A673 (cell line): Measurements from ENCODE around the gene LRP1B.

Experiments
- EZH2 ChIP-seq: fragments of 200-600 bp; sonication (generic); IDR thresholded peaks from 2 replicates; pipeline ENCODE4 v1.6.1; 2017; ENCODE audit warnings: borderline replicate concordance, low read depth, mild to moderate bottlenecking, mixed read lengths, antibody characterized with exemption, low read length; ENCODE audit not compliant: poor library complexity, severe bottlenecking
- TF ChIP-seq, protein P1 (sequence below): fragments of 300-800, 200-600 bp; sonication (generic); conservative IDR thresholded peaks from 2 replicates; pipeline ENCODE4 v1.5.1; 2017; ENCODE audit warnings: low read depth, mild to moderate bottlenecking, antibody characterized with exemption, low read length, moderate library complexity, mixed read lengths

DNA sequence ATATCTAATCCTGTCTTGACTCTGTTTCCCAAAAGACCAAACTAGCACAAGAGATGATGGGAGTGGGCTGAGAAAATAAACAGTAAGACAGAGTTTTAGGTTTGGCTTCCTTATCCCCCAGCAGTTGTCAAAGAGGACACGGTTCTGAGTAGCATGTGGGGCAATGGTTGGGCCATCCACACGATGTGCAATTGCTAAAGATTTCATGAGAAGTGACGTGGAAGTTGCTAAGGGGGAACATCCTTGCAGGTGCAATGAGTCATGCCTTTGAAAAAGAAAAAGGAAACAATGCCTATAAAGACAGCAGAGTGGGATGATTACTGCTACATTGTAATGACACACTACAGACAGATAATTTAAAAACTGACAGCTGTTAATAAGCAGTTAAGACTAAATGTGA is 1395.8 kb downstream of the LRP1B start:
- TF ChIP-seq, protein P1, sequence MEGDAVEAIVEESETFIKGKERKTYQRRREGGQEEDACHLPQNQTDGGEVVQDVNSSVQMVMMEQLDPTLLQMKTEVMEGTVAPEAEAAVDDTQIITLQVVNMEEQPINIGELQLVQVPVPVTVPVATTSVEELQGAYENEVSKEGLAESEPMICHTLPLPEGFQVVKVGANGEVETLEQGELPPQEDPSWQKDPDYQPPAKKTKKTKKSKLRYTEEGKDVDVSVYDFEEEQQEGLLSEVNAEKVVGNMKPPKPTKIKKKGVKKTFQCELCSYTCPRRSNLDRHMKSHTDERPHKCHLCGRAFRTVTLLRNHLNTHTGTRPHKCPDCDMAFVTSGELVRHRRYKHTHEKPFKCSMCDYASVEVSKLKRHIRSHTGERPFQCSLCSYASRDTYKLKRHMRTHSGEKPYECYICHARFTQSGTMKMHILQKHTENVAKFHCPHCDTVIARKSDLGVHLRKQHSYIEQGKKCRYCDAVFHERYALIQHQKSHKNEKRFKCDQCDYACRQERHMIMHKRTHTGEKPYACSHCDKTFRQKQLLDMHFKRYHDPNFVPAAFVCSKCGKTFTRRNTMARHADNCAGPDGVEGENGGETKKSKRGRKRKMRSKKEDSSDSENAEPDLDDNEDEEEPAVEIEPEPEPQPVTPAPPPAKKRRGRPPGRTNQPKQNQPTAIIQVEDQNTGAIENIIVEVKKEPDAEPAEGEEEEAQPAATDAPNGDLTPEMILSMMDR = no peak
- no peak for TF ChIP-seq EZH2
